Transverse colon (tissue), 3 donors: ENCODE measurements around the gene TLL2.

ENCODE experiments used
- CTCF ChIP-seq, 5 experiments: fragments of 200-600 bp in 3 of 5; fragments of 450-650 bp in 2 of 5; sonication (generic) in 3 of 5; IDR thresholded peaks; 1 replicate in 2 of 5; 2 replicates in 3 of 5; pipeline ENCODE4 v1.5.1; 2016 to 2017; ENCODE audit warnings: antibody characterized with exemption in 5 of 5, inconsistent platforms in 3 of 5, mild to moderate bottlenecking in 2 of 5, moderate library complexity in 1 of 5
- EP300 ChIP-seq: sonication (generic); formaldehyde crosslinking; IDR thresholded peaks from one replicate; pipeline ENCODE4 v1.6.1; 2017; ENCODE audit warnings: antibody characterized with exemption, low read depth

DNA sequence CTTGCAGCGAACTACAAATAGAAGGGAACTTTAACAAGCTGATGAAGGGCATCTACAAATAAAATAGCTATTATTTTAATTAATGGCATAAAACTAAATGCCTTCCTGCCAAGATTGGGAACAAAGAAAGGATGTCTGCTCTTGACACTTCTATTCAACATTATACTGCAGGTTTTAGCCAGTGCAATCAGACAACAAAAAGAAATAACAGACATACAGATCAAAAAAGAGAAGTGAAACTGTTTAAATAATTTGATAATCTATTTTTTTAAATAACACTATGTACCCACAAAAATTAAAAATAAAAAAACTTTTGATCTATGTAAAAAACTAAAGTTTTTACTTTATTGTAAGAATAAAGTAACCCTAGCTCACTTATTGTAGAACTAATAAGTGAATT lies 22.4 kb upstream of the TLL2 start:
- TF ChIP-seq EP300 (no peak), CTCF (IDR thresholded peaks at IDR 0.05) (no peak)
